Right renal cortex interstitium (tissue), 3 donors: ENCODE measurements around the gene NRXN2. TPM values are rescaled to one million over a fixed set of nuclear protein-coding genes. Genes with fewer than 3 reads are reported as not detected.

ENCODE experiments used
- DNase-seq, 3 donors: peaks; one replicate each; pipeline ENCODE4 v3.0.0-alpha.2; 2013; ENCODE audit warnings: low read depth in 3 of 3, low spot score in 2 of 3
- polyA plus RNA-seq, 3 donors: library from polyadenylated mRNA; unstranded; fragments of 120-200 nt; gene quantifications; one replicate each; pipeline ENCODE4 v1.2.1, GENCODE V29; 2013; ENCODE audit not compliant: insufficient read length in 3 of 3

The NRXN2 gene
- polyA plus RNA-seq, 3 donors = 11.7 to 12.1 (median 12.0) TPM

DNA sequence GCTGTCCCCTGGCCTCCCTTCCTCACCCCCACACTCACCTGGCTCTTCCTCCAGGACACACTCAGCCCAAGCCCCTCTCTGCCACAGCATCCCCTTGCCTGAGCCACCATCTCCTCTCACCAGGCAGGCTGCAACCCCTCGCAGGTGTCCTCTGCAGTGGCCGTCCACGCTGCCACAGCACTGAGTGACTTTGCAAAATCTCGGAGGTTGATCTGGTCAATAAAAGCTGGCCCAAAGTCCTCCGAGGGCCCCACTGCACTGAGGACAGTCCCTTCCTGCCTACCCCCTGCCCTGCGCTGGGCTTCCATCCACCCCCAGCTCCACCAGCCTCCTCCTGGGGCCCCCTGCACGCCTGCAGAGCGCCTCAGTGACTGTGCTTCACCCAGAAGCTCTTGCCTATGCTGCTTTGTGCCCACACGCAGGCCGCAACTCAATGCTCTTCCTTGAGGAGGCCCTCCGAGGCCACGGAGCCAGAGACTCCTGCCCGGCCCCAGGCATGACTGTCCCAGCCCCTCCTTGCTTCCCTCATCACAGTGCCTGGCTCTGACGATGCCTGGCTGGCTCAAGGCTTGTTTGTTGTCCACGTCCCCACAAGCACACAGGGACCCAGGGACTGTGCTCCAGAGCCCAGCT, 162.7 kb downstream of the NRXN2 start:
- DNase-seq = no peak

DNA sequence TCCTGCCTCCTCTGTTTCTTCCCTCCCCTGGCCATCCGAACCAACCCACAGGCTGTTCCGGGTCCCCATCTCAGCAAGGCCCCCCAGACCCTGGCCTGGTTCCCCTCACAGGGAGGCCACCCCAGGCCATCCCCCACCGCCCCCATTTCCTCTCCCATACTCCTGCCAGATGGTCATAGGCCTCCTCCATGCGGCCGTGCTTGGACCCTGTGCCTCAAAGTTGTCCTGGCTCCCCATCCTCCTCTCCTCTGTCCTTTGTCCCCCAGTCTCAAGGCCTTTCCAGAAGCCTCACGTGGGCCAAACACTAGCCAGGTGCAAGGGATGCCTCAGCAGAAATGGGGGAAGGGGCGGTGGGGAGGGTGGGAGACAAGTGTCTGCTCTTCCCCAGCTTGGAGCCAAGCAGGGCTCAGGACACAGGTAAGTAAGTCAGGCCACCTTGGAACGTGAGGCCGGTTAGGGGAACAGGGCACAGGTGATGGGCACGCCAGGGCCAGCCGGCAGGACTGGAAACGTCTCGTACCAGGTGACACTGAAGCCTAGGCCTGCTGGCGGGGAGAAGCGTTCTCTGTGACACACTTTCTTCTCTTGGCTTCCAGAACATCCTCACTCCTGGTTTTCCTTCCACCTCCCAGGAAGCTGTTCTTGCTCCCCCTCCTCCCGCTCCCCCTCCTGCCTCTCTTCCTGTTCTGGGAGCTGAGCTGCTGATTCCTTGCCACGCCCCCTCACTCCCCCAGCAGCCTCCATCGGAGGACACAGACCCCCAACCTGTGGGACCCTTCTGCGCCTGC, 163.5 kb downstream of the NRXN2 start:
- DNase-seq = no peak

DNA sequence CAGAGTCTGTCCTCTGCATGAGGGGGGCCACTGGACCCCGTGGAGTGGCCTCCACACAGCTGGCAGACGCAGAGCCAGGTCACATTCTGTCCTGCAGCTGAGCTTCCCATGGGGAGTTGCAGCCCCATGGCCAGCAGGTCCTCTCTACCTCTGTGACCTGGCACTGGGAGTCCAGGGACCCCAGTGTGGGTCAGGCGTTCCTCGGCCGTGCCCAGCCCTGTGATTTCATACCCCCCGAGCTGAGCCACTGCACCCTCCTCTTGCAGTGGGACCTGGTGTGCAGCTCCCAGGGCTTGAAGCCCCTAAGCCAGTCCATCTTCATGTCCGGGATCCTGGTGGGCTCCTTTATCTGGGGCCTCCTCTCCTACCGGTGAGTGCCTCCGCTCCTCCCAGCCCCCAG, 164.1 kb downstream of the NRXN2 start:
- DNase-seq = no peak

DNA sequence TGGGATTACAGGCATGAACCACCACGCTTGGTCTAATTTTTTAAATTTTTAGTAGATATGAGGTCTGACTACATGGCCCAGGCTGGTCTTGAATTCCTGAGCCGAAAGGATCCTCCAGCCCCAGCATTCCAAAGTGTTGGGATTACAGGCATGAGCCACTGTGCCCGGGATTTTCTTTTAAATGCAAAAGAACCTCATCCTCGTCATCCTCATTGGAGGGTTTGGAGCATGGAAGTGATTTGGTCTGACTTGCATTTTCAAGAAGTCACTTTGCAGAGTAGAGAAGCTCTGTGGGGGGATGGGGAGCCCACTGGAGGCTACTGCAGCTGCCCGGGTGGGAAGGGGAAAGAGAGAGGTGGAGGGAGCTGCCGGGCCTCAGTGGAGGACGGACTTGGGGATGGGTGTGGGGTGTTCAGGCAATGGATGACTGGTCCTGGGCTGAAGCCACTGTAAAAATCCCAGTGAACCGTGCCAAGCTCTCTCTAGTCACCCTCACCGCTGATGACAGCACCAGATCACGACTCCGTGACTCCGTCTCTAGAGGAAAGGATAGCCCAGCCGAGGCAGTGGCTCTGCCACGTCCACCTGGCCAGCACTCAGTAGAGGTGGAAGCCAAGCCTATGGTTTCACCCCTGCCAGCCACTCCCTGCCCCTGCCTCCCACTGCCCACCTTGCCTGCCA, 164.8 kb downstream of the NRXN2 start:
- DNase-seq = no peak

DNA sequence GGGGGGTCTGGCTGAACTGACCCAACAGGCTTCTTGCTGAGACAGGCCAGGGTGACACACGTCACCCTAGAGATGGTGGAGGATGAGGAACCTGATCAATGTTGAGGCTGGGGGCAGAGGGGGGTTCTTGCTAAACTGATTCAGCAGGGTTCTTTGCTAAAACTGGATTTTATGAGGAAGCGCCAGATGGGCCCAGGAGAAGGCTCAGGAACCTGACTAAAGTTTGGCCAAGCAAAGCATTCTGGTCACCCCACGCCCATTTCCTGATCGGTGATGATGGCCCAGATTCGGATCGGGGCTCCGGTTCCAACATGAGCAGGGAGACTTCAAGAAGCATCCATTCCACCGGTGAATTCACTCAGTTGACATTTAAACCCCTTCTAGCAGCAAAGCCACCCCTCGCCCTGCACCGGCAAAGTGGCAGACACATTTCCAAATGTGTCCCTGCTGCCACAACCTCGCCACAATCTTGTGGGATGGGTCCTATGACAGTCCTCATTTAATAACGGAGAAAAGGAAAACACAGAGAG, 166.2 kb downstream of the NRXN2 start:
- DNase-seq = no peak

Other genes with a start within 250 kb of the NRXN2 start
- gene SLC22A11, start 167.3 kb downstream of the NRXN2 start, polyA plus RNA-seq = 10 to 100 TPM; 16.1 to 26.0 (median 25.2) TPM
- 1 to 10 TPM; 3.4 to 4.0 (median 3.6) TPM for gene SLC22A12, start 132.0 kb downstream of the NRXN2 start, polyA plus RNA-seq
- 1 to 10 TPM; 3.1 to 4.2 (median 3.8) TPM for gene RASGRP2, start 20.9 kb upstream of the NRXN2 start, polyA plus RNA-seq
- gene PYGM, start 36.8 kb upstream of the NRXN2 start, polyA plus RNA-seq = 1 to 10 TPM; 1.1 to 2.6 (median 2.4) TPM
- 100 to 1,000 TPM; 308 to 338 (median 314) TPM for gene SF1, start 55.3 kb upstream of the NRXN2 start, polyA plus RNA-seq
- gene MAP4K2, start 80.0 kb upstream of the NRXN2 start, polyA plus RNA-seq = 10 to 100 TPM; 17.0 to 18.5 (median 18.5) TPM
- gene MEN1, start 87.4 kb upstream of the NRXN2 start, polyA plus RNA-seq = 10 to 100 TPM; 30.0 to 33.6 (median 30.7) TPM
- gene CDC42BPG, start 121.5 kb upstream of the NRXN2 start, polyA plus RNA-seq = 1 to 10 TPM; 4.3 to 5.1 (median 4.3) TPM
- gene EHD1, start 155.4 kb upstream of the NRXN2 start, polyA plus RNA-seq = 10 to 100 TPM; 44.6 to 63.5 (median 49.4) TPM
- gene ATG2A, start 194.0 kb upstream of the NRXN2 start, polyA plus RNA-seq = 10 to 100 TPM; 12.8 to 14.0 (median 13.2) TPM
- gene PPP2R5B, start 201.5 kb upstream of the NRXN2 start, polyA plus RNA-seq = 10 to 100 TPM; 14.3 to 16.3 (median 16.0) TPM
- 1 to 10 TPM; 1.5 to 1.7 (median 1.6) TPM for gene GPHA2, start 212.7 kb upstream of the NRXN2 start, polyA plus RNA-seq
- gene MAJIN, start 248.9 kb upstream of the NRXN2 start, polyA plus RNA-seq = 1 to 10 TPM in 1 of 3 donors, under 1 TPM in 2; 0.57 to 1.2 (median 0.67) TPM